Esophagus muscularis mucosa (tissue), 4 donors: ENCODE results near the gene FZD2. TPM values are rescaled to one million over a fixed set of nuclear protein-coding genes. Genes with fewer than 3 reads are reported as not detected.
"Not testable (repeated sequence)": the region's sequence is repeated elsewhere in the genome, so short reads cannot be mapped to it uniquely, and the experiment has no call there.

ENCODE experiments used
- DNase-seq: peaks from one replicate; pipeline ENCODE4 v3.0.0-alpha.2; 2017; ENCODE audit errors: extremely low spot score
- H3K27ac ChIP-seq, 4 donors: fragments of 200-600 bp; sonication (generic); replicated peaks in 1 of 4; 1 replicate in 3 of 4; 2 replicates in 1 of 4; pipeline ENCODE4 v1.5.1; 2016 to 2019; ENCODE audit warnings: mild to moderate bottlenecking in 1 of 4
- H3K27me3 ChIP-seq, 4 donors: fragments of 200-600 bp; sonication (generic); one replicate each; pipeline versions ENCODE4 v1.5.1 to v1.6.0; 2016 to 2019
- H3K36me3 ChIP-seq, 4 donors: fragments of 200-600 bp; sonication (generic); one replicate each; pipeline ENCODE4 v1.5.1; 2016 to 2019
- H3K4me1 ChIP-seq, 4 donors: fragments of 200-600 bp; sonication (generic); one replicate each; pipeline ENCODE4 v1.5.1; 2016 to 2019
- H3K4me3 ChIP-seq, 4 donors: fragments of 200-600 bp; sonication (generic); 1 replicate in 2 of 4; 2 replicates in 2 of 4; pipeline ENCODE4 v1.5.1; 2016 to 2019; ENCODE audit warnings: mild to moderate bottlenecking in 4 of 4, moderate library complexity in 1 of 4
- H3K9me3 ChIP-seq, 4 donors: fragments of 200-600 bp; sonication (generic); 1 replicate in 3 of 4; 2 replicates in 1 of 4; pipeline ENCODE4 v1.5.1; 2016 to 2019
- EP300 ChIP-seq: sonication (generic); formaldehyde crosslinking; IDR thresholded peaks from one replicate; pipeline ENCODE4 v1.6.1; 2017; ENCODE audit warnings: antibody characterized with exemption
- POLR2A ChIP-seq: fragments of 450-650 bp; IDR thresholded peaks from one replicate; pipeline ENCODE4 v1.6.1; 2017; ENCODE audit warnings: antibody characterized with exemption, moderate library complexity, mild to moderate bottlenecking, low read depth
- POLR2AphosphoS5 ChIP-seq, 2 donors: sonication (generic); formaldehyde crosslinking; IDR thresholded peaks; one replicate each; pipeline ENCODE4 v1.6.1; 2017; ENCODE audit warnings: antibody characterized with exemption in 2 of 2
- WGBS: methylation state at CpG from one replicate; pipeline ENCODE4 v1.1.5; 2018; 5-methylcytosine and 5-hydroxymethylcytosine counted together
- intact Hi-C: fragments of 100-400 bp; cut with DNase I; formaldehyde crosslinking; loops from one replicate; pipeline ENCODE4 v1.15.1; 2023
- total RNA-seq, 4 donors: library from RNA; depleted of rRNA; stranded (reverse); fragments of >200 nt; gene quantifications; one replicate each; pipeline versions ENCODE4 v1.1.0 to v1.2.1, GENCODE V29; 2016
- TF ChIP-seq, protein P1 (sequence below), 3 experiments: fragments of 200-600 bp in 2 of 3; fragments of 450-650 bp in 1 of 3; sonication (generic) in 2 of 3; IDR thresholded peaks; one replicate each; pipeline ENCODE4 v1.5.1; 2017 to 2019; ENCODE audit warnings: antibody characterized with exemption in 3 of 3, mild to moderate bottlenecking in 2 of 3, moderate library complexity in 1 of 3

The FZD2 gene
- total RNA-seq, result 1 to 10 TPM; 1.7 to 3.4 (median 1.9) TPM

DNA sequence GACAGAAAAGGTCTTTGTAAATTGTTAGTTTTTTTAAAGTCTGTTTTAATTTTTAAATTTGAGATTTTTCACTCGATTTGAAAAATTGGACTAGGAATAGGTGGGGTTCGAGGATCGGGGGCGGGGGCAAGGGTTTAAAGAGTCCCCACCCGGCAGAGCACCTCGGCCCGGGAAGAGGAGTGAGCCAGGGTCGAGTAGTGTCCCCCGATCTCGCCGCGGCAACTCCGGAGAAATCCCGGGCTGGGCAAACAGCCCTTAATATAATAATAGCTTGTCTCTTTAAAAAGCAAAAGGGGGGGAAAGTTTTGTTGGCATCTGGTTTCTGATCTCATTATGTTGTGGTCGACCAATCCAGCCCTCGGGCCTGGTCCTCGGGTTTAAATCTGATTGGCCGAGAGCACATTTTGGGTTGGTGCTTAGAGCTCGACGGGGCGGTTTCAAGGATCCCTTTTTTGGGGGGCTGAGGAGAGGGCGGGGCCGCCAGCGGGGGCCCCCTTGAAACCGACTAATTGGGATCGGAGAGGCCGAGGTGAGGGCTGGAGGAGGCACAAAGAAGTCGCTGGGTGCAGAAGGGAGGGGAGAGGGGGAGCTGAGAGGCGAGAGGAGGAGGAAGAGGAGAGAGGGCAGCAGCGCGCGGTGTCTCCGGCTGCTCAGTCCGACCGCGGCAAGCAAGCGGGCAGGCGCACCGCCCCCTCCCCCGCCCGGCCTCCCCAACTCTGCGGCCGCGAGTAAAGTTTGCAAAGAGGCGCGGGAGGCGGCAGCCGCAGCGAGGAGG is at the start of gene FZD2:
TSS of gene FZD2 (plus strand) at position 653 of the 775 bp plus-strand sequence. CDS start 205 bp downstream, outside the sequence.
- intact Hi-C loops, result no loop called here
- under 1% methylated on average over 41 of the region's 49 CpGs for WGBS
- TF ChIP-seq POLR2A (no peak), POLR2AphosphoS5 (IDR thresholded peaks at IDR 0.05) (peak; percentile 17 to 32)

DNA sequence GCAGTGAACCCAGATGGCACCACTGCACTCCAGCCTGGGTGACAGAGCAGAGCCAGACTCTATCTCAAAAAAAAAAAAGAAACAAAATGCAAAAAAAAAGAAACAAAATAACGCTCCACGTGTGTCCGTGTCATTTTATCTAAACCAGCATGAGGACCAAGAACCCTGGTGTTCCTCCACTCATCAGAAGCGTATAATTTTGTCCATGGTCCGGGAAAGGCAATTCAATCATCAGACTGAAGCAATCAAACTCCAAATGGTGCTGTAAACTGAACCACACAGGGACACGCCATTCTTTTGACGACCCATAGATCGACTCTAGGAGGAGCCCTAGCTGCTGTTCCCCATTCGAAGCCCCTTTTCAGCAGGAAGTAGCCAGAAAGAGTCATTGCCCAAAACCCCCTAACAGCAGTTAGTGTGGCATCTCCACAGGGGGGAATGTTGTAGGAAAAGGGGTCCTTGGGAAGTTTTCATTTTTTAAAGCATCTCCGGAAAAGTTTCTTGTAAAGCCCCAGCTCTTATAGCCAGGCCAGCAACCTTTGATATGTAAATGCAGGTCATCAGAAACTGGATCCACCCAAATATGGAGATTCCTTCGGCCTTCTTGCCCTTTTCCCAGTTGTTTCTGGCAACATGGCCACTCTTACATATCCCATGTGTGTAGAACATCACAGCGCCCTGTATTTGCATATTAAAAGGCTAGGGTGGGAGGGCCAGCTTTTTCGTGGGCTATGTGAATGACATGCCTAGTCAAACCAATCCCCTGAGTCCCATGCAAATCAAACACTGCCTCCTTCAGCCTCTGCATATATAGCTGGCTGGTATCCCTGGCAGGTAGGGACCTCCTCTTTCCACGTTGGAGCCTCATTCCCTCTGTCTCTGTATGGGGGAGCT is 45.8 kb upstream of the FZD2 start:
- H3K4me1 ChIP-seq, H3K9me3 ChIP-seq, H3K27ac ChIP-seq, DNase-seq, H3K4me3 ChIP-seq, H3K36me3 ChIP-seq, intact Hi-C loops: not testable (repeated sequence)
- peaks cover 0 to 53% (median 0%) of the 10 kb centered on the region in 4 donors for H3K27me3 ChIP-seq
- 37% methylated on average over 14 of the region's 14 CpGs for WGBS

More for the DNA sequence above, at the start of gene FZD2:
- DNase-seq, result peak; percentile 98
- Histone ChIP-seq H3K4me1 (peaks cover 5 to 40% (median 36%) of the 10 kb centered on the region in 4 donors), H3K36me3 (no peaks in the 10 kb centered on the region), H3K4me3 (peak within 1 kb of the TSS; percentile 56 to 86 (median 66)), H3K9me3 (no peaks in the 10 kb centered on the region), H3K27ac (peak within 1 kb of the TSS; percentile 53 to 83 (median 78)), H3K27me3 (peaks cover 0 to 50% (median 17%) of the 10 kb centered on the region in 4 donors)

- intact Hi-C loops, result no loop called here
- H3K27me3 ChIP-seq, result peaks cover 0 to 50% (median 0%) of the 10 kb centered on the region in 4 donors
- no peak overlapping the region for H3K4me3 ChIP-seq
- no peak for DNase-seq
- no peaks in the 10 kb centered on the region for H3K4me1 ChIP-seq
- H3K36me3 ChIP-seq, result no peaks in the 10 kb centered on the region
- TF ChIP-seq, protein P1, sequence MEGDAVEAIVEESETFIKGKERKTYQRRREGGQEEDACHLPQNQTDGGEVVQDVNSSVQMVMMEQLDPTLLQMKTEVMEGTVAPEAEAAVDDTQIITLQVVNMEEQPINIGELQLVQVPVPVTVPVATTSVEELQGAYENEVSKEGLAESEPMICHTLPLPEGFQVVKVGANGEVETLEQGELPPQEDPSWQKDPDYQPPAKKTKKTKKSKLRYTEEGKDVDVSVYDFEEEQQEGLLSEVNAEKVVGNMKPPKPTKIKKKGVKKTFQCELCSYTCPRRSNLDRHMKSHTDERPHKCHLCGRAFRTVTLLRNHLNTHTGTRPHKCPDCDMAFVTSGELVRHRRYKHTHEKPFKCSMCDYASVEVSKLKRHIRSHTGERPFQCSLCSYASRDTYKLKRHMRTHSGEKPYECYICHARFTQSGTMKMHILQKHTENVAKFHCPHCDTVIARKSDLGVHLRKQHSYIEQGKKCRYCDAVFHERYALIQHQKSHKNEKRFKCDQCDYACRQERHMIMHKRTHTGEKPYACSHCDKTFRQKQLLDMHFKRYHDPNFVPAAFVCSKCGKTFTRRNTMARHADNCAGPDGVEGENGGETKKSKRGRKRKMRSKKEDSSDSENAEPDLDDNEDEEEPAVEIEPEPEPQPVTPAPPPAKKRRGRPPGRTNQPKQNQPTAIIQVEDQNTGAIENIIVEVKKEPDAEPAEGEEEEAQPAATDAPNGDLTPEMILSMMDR (IDR thresholded peaks at IDR 0.05), result no peak
- TF ChIP-seq POLR2AphosphoS5 (IDR thresholded peaks at IDR 0.05), result no peak
- TF ChIP-seq EP300, result no peak
- TF ChIP-seq POLR2A, result no peak
- H3K9me3 ChIP-seq, result no peaks in the 10 kb centered on the region
- 39% methylated on average over 3 of the region's 3 CpGs for WGBS
- no peak overlapping the region for H3K27ac ChIP-seq
Measured at GRCh38 chr17:44518032-44518431, 39.3 kb upstream of the FZD2 start.

GRCh38 chr17:44522883-44523671 is 34.2 kb upstream of the FZD2 start:
- H3K4me3 ChIP-seq, result no peak overlapping the region
- intact Hi-C loops, result no loop called here
- WGBS, result 61% methylated on average over 13 of the region's 14 CpGs
- no peaks in the 10 kb centered on the region for H3K4me1 ChIP-seq
- no peak overlapping the region for H3K27ac ChIP-seq
- H3K9me3 ChIP-seq, result peaks cover 0 to 7% (median 0%) of the 10 kb centered on the region in 4 donors
- TF ChIP-seq, protein P1 (IDR thresholded peaks at IDR 0.05), result peak; percentile 31 to 63 (median 49)
- TF ChIP-seq POLR2AphosphoS5 (IDR thresholded peaks at IDR 0.05) (peak in 1 of 2 donors; percentile 26), EP300 (no peak), POLR2A (no peak)
- peaks cover 0 to 27% (median 0%) of the 10 kb centered on the region in 4 donors for H3K27me3 ChIP-seq
- no peak for DNase-seq
- H3K36me3 ChIP-seq, result no peaks in the 10 kb centered on the region

DNA sequence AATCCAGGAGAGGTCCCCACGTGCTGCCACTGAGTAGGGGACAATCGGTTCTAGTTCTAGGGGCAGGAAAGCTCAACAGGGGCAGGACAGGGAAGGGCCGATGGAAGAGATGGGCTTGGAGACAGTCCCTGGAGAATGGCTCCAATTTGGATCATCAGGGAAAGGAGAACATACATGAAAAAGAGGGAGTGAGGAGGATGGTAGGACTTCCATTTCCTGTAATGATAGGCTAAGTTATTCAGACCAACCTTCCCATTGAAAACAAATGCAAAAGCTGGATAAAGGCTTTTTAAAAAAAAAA is 33.7 kb upstream of the FZD2 start:
- WGBS, result 68% methylated on average over 3 of the region's 3 CpGs
- peaks cover 0 to 7% (median 0%) of the 10 kb centered on the region in 4 donors for H3K9me3 ChIP-seq
- no peak for DNase-seq
- H3K4me3 ChIP-seq, result no peak overlapping the region
- no peak overlapping the region for H3K27ac ChIP-seq
- TF ChIP-seq, protein P1 (IDR thresholded peaks at IDR 0.05), result no peak
- TF ChIP-seq POLR2AphosphoS5 (IDR thresholded peaks at IDR 0.05) (no peak), POLR2A (no peak), EP300 (no peak)
- intact Hi-C loops, result no loop called here
- no peaks in the 10 kb centered on the region for H3K36me3 ChIP-seq
- H3K4me1 ChIP-seq, result no peaks in the 10 kb centered on the region
- peaks cover 0 to 23% (median 0%) of the 10 kb centered on the region in 4 donors for H3K27me3 ChIP-seq
